Spleen (tissue), 11 donors: ENCODE results near the gene XPNPEP1. TPM values are rescaled to one million over a fixed set of nuclear protein-coding genes. Genes with fewer than 3 reads are reported as not detected.

ENCODE experiments used
- DNase-seq: peaks from one replicate; pipeline ENCODE4 v3.0.0-alpha.2; 2020
- H3K27ac ChIP-seq, 8 donors: fragments of 200-600 bp; sonication (generic) in 7 of 8; 1 replicate in 4 of 8; 2 replicates in 4 of 8; pipeline versions ENCODE4 v1.5.0 to v1.8.0; 2016 to 2021; ENCODE audit warnings: inconsistent platforms in 4 of 8, mild to moderate bottlenecking in 4 of 8, moderate library complexity in 1 of 8
- H3K27me3 ChIP-seq, 7 donors: fragments of 200-600 bp; sonication (generic) in 6 of 7; replicated peaks in 1 of 7; 1 replicate in 4 of 7; 2 replicates in 3 of 7; pipeline versions ENCODE4 v1.5.0 to v1.8.0; 2016 to 2021; ENCODE audit warnings: inconsistent platforms in 3 of 7, mild to moderate bottlenecking in 1 of 7
- H3K36me3 ChIP-seq, 6 donors: fragments of 200-600 bp; sonication (generic) in 5 of 6; 1 replicate in 4 of 6; 2 replicates in 2 of 6; pipeline versions ENCODE4 v1.5.0 to v1.8.0; 2016 to 2021; ENCODE audit warnings: inconsistent platforms in 2 of 6
- H3K4me1 ChIP-seq, 6 donors: fragments of 200-600 bp; sonication (generic) in 5 of 6; 1 replicate in 3 of 6; 2 replicates in 3 of 6; pipeline versions ENCODE4 v1.5.0 to v1.8.0; 2016 to 2021; ENCODE audit warnings: inconsistent platforms in 3 of 6
- H3K4me3 ChIP-seq, 8 donors: fragments of 200-600 bp; sonication (generic) in 7 of 8; 1 replicate in 4 of 8; 2 replicates in 4 of 8; pipeline versions ENCODE4 v1.5.0 to v1.8.0; 2016 to 2021; ENCODE audit warnings: inconsistent platforms in 4 of 8, mild to moderate bottlenecking in 4 of 8, moderate library complexity in 2 of 8
- H3K9me3 ChIP-seq, 8 donors: fragments of 200-600 bp; sonication (generic) in 7 of 8; 1 replicate in 4 of 8; 2 replicates in 4 of 8; pipeline versions ENCODE4 v1.5.0 to v1.8.0; 2016 to 2021; ENCODE audit warnings: inconsistent platforms in 4 of 8
- POLR2A ChIP-seq, 3 donors: fragments of 450-650 bp; IDR thresholded peaks; one replicate each; pipeline ENCODE4 v1.5.1; 2017; ENCODE audit warnings: antibody characterized with exemption in 3 of 3, mild to moderate bottlenecking in 1 of 3
- POLR2AphosphoS5 ChIP-seq, 3 donors: sonication (generic); formaldehyde crosslinking; IDR thresholded peaks; one replicate each; pipeline ENCODE4 v1.5.1; 2017; ENCODE audit warnings: antibody characterized with exemption in 3 of 3
- WGBS, 5 donors: extraction: QIAGEN DNeasy Blood & Tissue Kit in 3 of 5; methylation state at CpG; one replicate each; pipeline versions ENCODE4 v1.1.5 to v1.1.7; 2013 to 2018; 5-methylcytosine and 5-hydroxymethylcytosine counted together
- intact Hi-C: fragments of 100-400 bp; cut with DNase I; formaldehyde crosslinking; loops from one replicate; pipeline ENCODE4 v1.15.0; 2023; ENCODE audit warnings: low total_unique reads
- polyA plus RNA-seq, 3 donors: library from polyadenylated mRNA; stranded (reverse); fragments of 200-250 nt; gene quantifications; one replicate each; pipeline ENCODE4 v1.2.1, GENCODE V29; 2013
- total RNA-seq, 7 donors: library from RNA; depleted of rRNA in 3 of 7; stranded (reverse); fragments of >200 nt in 3 of 7; fragmentation: NEBNext Ultra II Directional in 4 of 7; extraction: Animal tissue kit (Norgen Biotek cat#: 25700) in 4 of 7; gene quantifications; one replicate each; pipeline versions ENCODE4 v1.1.0 to v1.2.1, GENCODE V29; 2016 to 2021
- TF ChIP-seq, protein P1 (sequence below), 11 experiments: fragments of 200-600 bp in 7 of 11; fragments of 450-650 bp in 4 of 11; sonication (generic) in 4 of 11; IDR thresholded peaks in 8 of 11; conservative IDR thresholded peaks in 3 of 11; 1 replicate in 7 of 11; 2 replicates in 4 of 11; pipeline versions ENCODE4 v1.4.0 to v1.8.0; 2016 to 2021; ENCODE audit warnings: antibody characterized with exemption in 11 of 11, inconsistent platforms in 4 of 11, mild to moderate bottlenecking in 1 of 11
- donor health status: healthy with polysubstance abuse.
- donor health status: DM: no; HTN: no; CAD: no; lungs with moderate emphysema.
- donor health status: DM: no; HTN: no; CAD: no.
- donor health status: Bipolar disorder and iron deficiency.
- donor health status: healthy.
- donor health status: DM: no; HTN: no; CAD: no.
- donor health status: DM: yes; HTN: yes; CAD: no.

Gene XPNPEP1
- total and polyA plus RNA-seq, 10 donors: 23.1 to 97.1 (median 63.7) TPM

DNA sequence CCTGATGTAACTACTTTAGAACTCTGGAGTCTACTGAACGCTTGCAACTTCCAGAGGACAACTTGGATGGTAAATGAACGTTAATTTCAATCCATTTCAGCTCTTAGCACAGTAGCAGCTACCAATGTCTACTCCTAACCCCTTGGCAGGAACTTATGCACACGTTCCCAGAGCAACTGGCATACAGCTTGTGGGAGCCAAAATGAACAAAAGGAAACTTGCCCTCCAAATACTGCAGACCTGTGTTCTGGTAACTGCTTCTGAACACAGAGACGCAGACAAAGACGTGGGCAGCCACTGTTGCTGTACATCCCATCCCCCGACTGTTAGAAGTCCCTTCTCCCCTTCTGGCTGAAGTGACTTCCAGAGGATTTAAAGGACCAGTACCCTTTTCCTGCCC, 61.3 kb downstream of the XPNPEP1 start:
- peaks cover 0 to 10% (median 3%) of the 10 kb centered on the region in 6 donors for H3K4me1 ChIP-seq
- DNase-seq: no peak
- no peaks in the 10 kb centered on the region for H3K27me3 ChIP-seq
- TF ChIP-seq POLR2A (IDR thresholded peaks at IDR 0.05) (no peak), POLR2AphosphoS5 (IDR thresholded peaks at IDR 0.05) (no peak)
- TF ChIP-seq, protein P1, sequence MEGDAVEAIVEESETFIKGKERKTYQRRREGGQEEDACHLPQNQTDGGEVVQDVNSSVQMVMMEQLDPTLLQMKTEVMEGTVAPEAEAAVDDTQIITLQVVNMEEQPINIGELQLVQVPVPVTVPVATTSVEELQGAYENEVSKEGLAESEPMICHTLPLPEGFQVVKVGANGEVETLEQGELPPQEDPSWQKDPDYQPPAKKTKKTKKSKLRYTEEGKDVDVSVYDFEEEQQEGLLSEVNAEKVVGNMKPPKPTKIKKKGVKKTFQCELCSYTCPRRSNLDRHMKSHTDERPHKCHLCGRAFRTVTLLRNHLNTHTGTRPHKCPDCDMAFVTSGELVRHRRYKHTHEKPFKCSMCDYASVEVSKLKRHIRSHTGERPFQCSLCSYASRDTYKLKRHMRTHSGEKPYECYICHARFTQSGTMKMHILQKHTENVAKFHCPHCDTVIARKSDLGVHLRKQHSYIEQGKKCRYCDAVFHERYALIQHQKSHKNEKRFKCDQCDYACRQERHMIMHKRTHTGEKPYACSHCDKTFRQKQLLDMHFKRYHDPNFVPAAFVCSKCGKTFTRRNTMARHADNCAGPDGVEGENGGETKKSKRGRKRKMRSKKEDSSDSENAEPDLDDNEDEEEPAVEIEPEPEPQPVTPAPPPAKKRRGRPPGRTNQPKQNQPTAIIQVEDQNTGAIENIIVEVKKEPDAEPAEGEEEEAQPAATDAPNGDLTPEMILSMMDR (IDR thresholded peaks at IDR 0.05 in 8 of 11, conservative IDR thresholded peaks at IDR 0.05 in 3 of 11): no peak
- no peak overlapping the region for H3K4me3 ChIP-seq
- peaks cover 3 to 53% (median 42%) of the 10 kb centered on the region in 6 donors for H3K36me3 ChIP-seq
- H3K9me3 ChIP-seq: peaks cover 0 to 34% (median 26%) of the 10 kb centered on the region in 8 donors
- intact Hi-C loops: no loop called here
- WGBS, 5 donors: 68 to 76% (median 72%) methylated on average over 6 of the region's 6 CpGs
- H3K27ac ChIP-seq: no peak overlapping the region

DNA sequence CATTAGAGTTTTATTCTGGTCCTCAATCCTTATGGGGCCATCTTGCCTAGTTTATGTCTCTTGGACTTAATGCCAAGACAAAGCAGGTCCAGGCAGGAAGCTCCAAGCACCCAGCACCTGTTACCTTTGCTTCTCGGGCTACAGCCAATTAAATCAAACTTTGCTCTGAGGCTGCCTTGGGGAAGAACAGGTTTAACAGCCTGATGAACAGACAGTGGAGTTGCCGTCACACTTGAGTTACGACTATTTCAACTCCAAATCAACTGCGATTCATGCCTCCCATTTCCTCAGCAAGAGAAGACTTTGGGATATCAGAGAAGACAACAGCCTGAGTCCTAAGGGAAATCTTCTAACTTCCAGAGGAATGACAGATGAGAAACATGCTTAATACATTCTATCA, 62.2 kb downstream of the XPNPEP1 start:
- H3K36me3 ChIP-seq: peaks cover 3 to 43% (median 33%) of the 10 kb centered on the region in 6 donors
- TF ChIP-seq, protein P1 (IDR thresholded peaks at IDR 0.05 in 8 of 11, conservative IDR thresholded peaks at IDR 0.05 in 3 of 11): no peak
- TF ChIP-seq POLR2AphosphoS5 (IDR thresholded peaks at IDR 0.05) (no peak), POLR2A (IDR thresholded peaks at IDR 0.05) (no peak)
- peaks cover 0 to under 1% (median 0%) of the 10 kb centered on the region in 6 donors for H3K4me1 ChIP-seq
- no peak overlapping the region for H3K27ac ChIP-seq
- H3K4me3 ChIP-seq: no peak overlapping the region
- H3K27me3 ChIP-seq: no peaks in the 10 kb centered on the region
- DNase-seq: no peak
- H3K9me3 ChIP-seq: peaks cover 0 to 34% (median 26%) of the 10 kb centered on the region in 8 donors
- WGBS, 5 donors: 90 to 99% (median 97%) methylated on average over 4 of the region's 4 CpGs
- intact Hi-C loops: no loop called here

DNA sequence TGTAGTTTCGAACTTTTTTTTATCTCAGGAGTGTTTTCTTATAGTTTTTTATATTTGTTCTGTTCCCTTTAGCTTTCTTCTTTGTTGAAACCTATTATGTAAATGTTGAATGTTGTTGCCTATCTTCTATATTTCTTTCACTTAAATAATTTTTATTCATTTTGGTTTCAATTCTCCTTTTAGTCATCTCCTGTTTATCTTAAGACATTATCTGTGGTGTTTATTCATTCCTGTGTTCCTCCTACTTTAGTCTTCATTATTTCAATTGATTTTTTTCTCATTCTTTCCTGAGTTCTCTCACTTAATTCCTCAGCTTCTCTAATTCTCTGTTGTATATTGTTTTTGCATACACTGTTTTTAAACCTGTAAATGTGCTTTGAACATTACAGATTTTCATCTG, 64.1 kb downstream of the XPNPEP1 start:
- peaks cover 0 to 26% (median 21%) of the 10 kb centered on the region in 8 donors for H3K9me3 ChIP-seq
- intact Hi-C loops: no loop called here
- H3K27ac ChIP-seq: no peak overlapping the region
- H3K27me3 ChIP-seq: no peaks in the 10 kb centered on the region
- no peak for DNase-seq
- WGBS, 5 donors: 94 to 98% (median 95%) methylated on average over 1 of the region's 1 CpG
- peaks cover 0 to 25% (median 14%) of the 10 kb centered on the region in 6 donors for H3K36me3 ChIP-seq
- no peaks in the 10 kb centered on the region for H3K4me1 ChIP-seq
- TF ChIP-seq, protein P1 (IDR thresholded peaks at IDR 0.05 in 8 of 11, conservative IDR thresholded peaks at IDR 0.05 in 3 of 11): no peak
- TF ChIP-seq POLR2A (IDR thresholded peaks at IDR 0.05): no peak
- no peak for TF ChIP-seq POLR2AphosphoS5 (IDR thresholded peaks at IDR 0.05)
- H3K4me3 ChIP-seq: no peak overlapping the region

GRCh38 chr10:109855746-109856145, 67.6 kb downstream of the XPNPEP1 start:
- Histone ChIP-seq H3K4me1 (peaks cover 0 to 11% (median 7%) of the 10 kb centered on the region in 6 donors), H3K9me3 (no peaks in the 10 kb centered on the region), H3K4me3 (no peak overlapping the region), H3K27ac (no peak overlapping the region), H3K36me3 (no peaks in the 10 kb centered on the region), H3K27me3 (no peaks in the 10 kb centered on the region)
- WGBS, 5 donors: 89 to 94% (median 91%) methylated on average over 5 of the region's 5 CpGs
- intact Hi-C loops: no loop called here
- no peak for DNase-seq
- no peak for TF ChIP-seq POLR2A (IDR thresholded peaks at IDR 0.05)
- TF ChIP-seq POLR2AphosphoS5 (IDR thresholded peaks at IDR 0.05): no peak

- no peak overlapping the region for H3K27ac ChIP-seq
- TF ChIP-seq, protein P1 (IDR thresholded peaks at IDR 0.05 in 8 of 11, conservative IDR thresholded peaks at IDR 0.05 in 3 of 11): no peak
- TF ChIP-seq POLR2AphosphoS5 (IDR thresholded peaks at IDR 0.05): no peak
- no peak for TF ChIP-seq POLR2A (IDR thresholded peaks at IDR 0.05)
- DNase-seq: no peak
- intact Hi-C loops: no loop called here
- peaks cover 0 to 11% (median 7%) of the 10 kb centered on the region in 6 donors for H3K4me1 ChIP-seq
- H3K36me3 ChIP-seq: no peaks in the 10 kb centered on the region
- 87 to 98% (median 94%) methylated on average over 7 of the region's 7 CpGs for WGBS, 5 donors
- no peaks in the 10 kb centered on the region for H3K27me3 ChIP-seq
- H3K9me3 ChIP-seq: no peaks in the 10 kb centered on the region
- no peak overlapping the region for H3K4me3 ChIP-seq
Observed at GRCh38 chr10:109853921-109854320, 69.4 kb downstream of the XPNPEP1 start.
